Mononuclear cell (primary cell): ENCODE measurements around the gene STAP1. TPM values are rescaled to one million over a fixed set of nuclear protein-coding genes. Genes with fewer than 3 reads are reported as not detected.

Source experiments
- H3K27me3 ChIP-seq: 2 replicates; pipeline ENCODE4 v1.6.0; 2011; ENCODE audit warnings: low read length, control low read depth; ENCODE audit not compliant: insufficient read depth
- H3K4me1 ChIP-seq: 2 replicates; pipeline ENCODE4 v1.5.1; 2011; ENCODE audit warnings: mild to moderate bottlenecking, low read length, control low read depth; ENCODE audit not compliant: insufficient read depth
- H3K4me3 ChIP-seq: 2 replicates; pipeline ENCODE4 v1.5.1; 2011; ENCODE audit warnings: mild to moderate bottlenecking, low read length, moderate library complexity
- H3K9me3 ChIP-seq: 2 replicates; pipeline ENCODE4 v1.5.1; 2011; ENCODE audit warnings: low read depth, mild to moderate bottlenecking, control low read depth, low read length
- total RNA-seq: library from RNA; depleted of rRNA; stranded (reverse); fragments of >200 nt; gene quantifications from one replicate; pipeline ENCODE4 v1.2.3, GENCODE V29; 2012

The STAP1 gene
- total RNA-seq, 1 donor = 13.0 TPM

DNA sequence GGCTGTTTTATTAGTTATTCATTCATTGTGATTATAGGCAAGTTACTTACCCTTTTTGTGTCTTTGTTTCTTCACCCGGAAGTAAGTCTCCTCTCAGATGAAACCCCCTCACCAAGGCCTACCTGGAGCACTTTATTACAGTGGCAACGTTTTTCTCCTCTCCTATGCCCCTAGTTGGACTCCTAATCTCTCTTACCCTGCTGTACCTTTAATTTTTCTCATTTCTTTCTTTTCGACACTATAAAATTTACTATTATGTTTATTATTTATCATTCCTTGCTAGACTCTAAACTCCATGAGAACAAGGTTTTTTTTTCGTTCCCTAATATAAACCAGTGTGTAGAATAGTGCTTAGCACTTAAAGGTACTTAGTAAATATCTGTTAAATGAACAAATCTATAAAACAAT lies 17.5 kb downstream of the STAP1 start:
- Histone ChIP-seq H3K4me3 (no peak overlapping the region), H3K4me1 (peaks cover 19% of the 10 kb centered on the region), H3K27me3 (no peaks in the 10 kb centered on the region), H3K9me3 (no peaks in the 10 kb centered on the region)

DNA sequence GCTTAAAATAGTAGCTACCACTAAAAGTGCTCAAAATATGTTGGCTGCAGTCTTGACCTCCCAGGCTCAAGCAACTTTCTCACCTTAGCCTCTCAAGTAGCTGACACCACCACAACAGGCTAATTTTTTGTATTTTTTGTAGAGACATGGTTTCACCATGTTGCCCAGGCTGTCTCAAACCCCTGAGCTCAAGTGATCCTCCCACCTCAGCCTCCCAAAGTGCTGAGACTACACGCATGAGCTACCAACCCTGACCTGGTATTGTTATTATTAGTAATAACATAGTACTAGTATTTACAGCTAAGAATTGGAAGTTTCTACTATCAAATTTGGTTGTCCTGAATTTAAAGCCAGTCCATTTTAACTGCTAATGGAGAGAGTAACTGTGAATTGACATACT lies 18.0 kb downstream of the STAP1 start:
- Histone ChIP-seq H3K9me3 (no peaks in the 10 kb centered on the region), H3K4me3 (no peak overlapping the region), H3K27me3 (no peaks in the 10 kb centered on the region), H3K4me1 (peaks cover 24% of the 10 kb centered on the region)

- H3K4me1 ChIP-seq = peaks cover 22% of the 10 kb centered on the region
- no peaks in the 10 kb centered on the region for H3K9me3 ChIP-seq
- H3K4me3 ChIP-seq = no peak overlapping the region
Observed at GRCh38 chr4:67580577-67580976, 22.1 kb downstream of the STAP1 start.

DNA sequence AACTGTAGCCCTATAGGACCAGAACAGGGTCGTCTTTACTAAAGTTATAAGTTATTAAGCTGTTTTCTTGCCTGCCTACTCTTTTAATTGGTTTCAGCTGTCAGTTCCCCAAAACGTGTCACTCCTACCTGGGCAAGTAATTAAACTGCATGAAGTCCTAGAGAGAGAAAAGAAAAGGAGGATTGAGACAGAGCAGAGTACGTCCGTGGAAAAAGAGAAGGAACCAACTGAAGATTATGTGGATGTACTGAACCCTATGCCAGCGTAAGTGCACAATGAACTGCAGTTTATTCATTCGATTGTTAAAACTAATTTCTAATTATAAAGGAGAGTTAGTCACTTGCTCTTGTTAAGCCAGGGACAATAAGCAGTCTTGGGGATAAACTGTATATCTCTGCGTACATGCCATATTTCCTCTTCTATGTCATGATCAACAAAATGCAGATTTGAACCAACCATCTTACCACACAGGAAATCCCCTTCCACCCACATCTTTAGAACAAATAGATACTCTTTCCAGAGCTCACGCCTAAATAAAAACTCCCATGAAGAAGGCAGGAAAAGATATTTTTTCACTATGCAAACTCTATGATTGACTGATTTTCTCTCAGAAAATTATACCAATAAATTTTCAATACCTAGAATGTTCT lies 22.8 kb downstream of the STAP1 start:
- H3K4me1 ChIP-seq = peaks cover 17% of the 10 kb centered on the region
- H3K9me3 ChIP-seq = no peaks in the 10 kb centered on the region
- H3K4me3 ChIP-seq = no peak overlapping the region
- no peaks in the 10 kb centered on the region for H3K27me3 ChIP-seq

More at GRCh38 chr4:67580577-67580976, 22.1 kb downstream of the STAP1 start:
- no peaks in the 10 kb centered on the region for H3K27me3 ChIP-seq

GRCh38 chr4:67581913-67582312 lies 23.4 kb downstream of the STAP1 start:
- Histone ChIP-seq H3K4me3 (no peak overlapping the region), H3K4me1 (peaks cover 14% of the 10 kb centered on the region)

GRCh38 chr4:67584496-67584895 lies 26.0 kb downstream of the STAP1 start:
- no peaks in the 10 kb centered on the region for H3K27me3 ChIP-seq
- H3K4me3 ChIP-seq = no peak overlapping the region
- H3K9me3 ChIP-seq = no peaks in the 10 kb centered on the region
- peaks cover 14% of the 10 kb centered on the region for H3K4me1 ChIP-seq

More at GRCh38 chr4:67581913-67582312, 23.4 kb downstream of the STAP1 start:
- no peaks in the 10 kb centered on the region for H3K9me3 ChIP-seq
- H3K27me3 ChIP-seq = no peaks in the 10 kb centered on the region

GRCh38 chr4:67587156-67587555 lies 28.6 kb downstream of the STAP1 start:
- Histone ChIP-seq H3K9me3 (no peaks in the 10 kb centered on the region), H3K4me1 (peaks cover 3% of the 10 kb centered on the region), H3K4me3 (no peak overlapping the region)

GRCh38 chr4:67593741-67594175 lies 35.2 kb downstream of the STAP1 start:
- Histone ChIP-seq H3K9me3 (no peaks in the 10 kb centered on the region), H3K4me3 (no peak overlapping the region), H3K27me3 (no peaks in the 10 kb centered on the region), H3K4me1 (no peaks in the 10 kb centered on the region)

More at GRCh38 chr4:67587156-67587555, 28.6 kb downstream of the STAP1 start:
- H3K27me3 ChIP-seq = no peaks in the 10 kb centered on the region

DNA sequence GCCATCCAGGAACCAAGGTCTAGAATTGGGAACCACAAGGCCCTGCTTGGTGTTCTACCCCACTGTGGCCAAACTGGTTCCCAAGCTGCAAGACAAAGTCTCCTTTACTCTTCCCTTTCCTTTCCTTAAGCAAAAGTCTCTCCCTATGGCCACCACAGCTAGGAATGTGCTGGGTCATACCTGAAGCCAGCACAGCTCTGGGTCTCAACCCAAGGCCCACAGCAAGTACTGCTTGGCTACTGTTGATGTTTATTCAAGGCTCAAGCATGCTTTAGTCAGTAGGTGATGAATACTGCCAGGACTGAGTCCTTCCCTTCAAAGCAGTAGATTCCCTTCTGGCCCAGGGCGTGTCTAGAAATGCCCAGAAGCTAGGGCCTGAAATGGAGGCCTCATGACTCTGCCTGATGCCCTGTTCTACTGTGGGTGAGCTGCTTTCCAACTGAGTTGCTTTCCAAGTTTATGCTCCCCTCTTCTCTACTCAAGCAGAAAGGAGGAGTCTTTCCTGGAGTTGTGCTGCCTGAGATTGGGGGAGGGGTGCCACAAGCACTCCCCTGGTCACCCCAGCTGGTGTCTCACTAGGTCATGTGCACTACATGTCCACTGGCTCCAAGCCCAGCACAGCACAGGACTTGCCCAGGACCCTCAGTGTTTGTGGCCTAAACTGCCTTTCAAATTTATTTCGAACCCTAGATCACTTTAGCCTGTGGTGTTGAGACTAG lies 44.9 kb downstream of the STAP1 start:
- Histone ChIP-seq H3K27me3 (no peaks in the 10 kb centered on the region), H3K9me3 (peaks cover 12% of the 10 kb centered on the region), H3K4me1 (no peaks in the 10 kb centered on the region), H3K4me3 (no peak overlapping the region)

GRCh38 chr4:67604029-67604381 lies 45.5 kb downstream of the STAP1 start:
- peaks cover 12% of the 10 kb centered on the region for H3K9me3 ChIP-seq
- H3K4me3 ChIP-seq = no peak overlapping the region
- no peaks in the 10 kb centered on the region for H3K4me1 ChIP-seq
- no peaks in the 10 kb centered on the region for H3K27me3 ChIP-seq

- H3K4me1 ChIP-seq = no peaks in the 10 kb centered on the region
- H3K9me3 ChIP-seq = peaks cover 12% of the 10 kb centered on the region
- H3K4me3 ChIP-seq = no peak overlapping the region
- H3K27me3 ChIP-seq = no peaks in the 10 kb centered on the region
Observed at GRCh38 chr4:67604749-67605148, 46.2 kb downstream of the STAP1 start.

GRCh38 chr4:67608027-67608426 lies 49.5 kb downstream of the STAP1 start:
- Histone ChIP-seq H3K9me3 (no peaks in the 10 kb centered on the region), H3K27me3 (no peaks in the 10 kb centered on the region), H3K4me3 (no peak overlapping the region), H3K4me1 (no peaks in the 10 kb centered on the region)

- Histone ChIP-seq H3K27me3 (no peaks in the 10 kb centered on the region), H3K4me1 (no peaks in the 10 kb centered on the region), H3K4me3 (no peak overlapping the region), H3K9me3 (no peaks in the 10 kb centered on the region)
Observed at GRCh38 chr4:67614186-67614585, 55.7 kb downstream of the STAP1 start.

DNA sequence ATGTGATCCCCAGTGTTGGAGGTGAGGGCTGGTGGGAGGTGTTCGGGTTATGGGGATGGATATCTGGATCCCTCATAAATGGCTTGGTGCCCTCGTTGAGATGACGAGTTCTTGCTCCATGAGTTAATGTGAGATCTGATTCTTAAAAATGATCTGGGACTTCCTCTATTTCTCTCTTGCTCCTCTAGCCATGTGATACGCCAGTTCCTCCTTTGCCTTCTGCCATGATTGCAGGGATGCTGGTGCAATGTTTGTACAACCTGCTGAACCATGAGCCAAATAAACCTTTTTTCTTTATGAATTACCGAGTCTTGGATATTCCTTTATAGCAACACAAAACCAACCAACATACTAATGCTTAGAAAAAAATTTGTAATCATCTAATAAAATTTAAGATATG lies 56.6 kb downstream of the STAP1 start:
- H3K4me3 ChIP-seq = no peak overlapping the region
- H3K4me1 ChIP-seq = no peaks in the 10 kb centered on the region
- no peaks in the 10 kb centered on the region for H3K9me3 ChIP-seq
- no peaks in the 10 kb centered on the region for H3K27me3 ChIP-seq

- no peaks in the 10 kb centered on the region for H3K4me1 ChIP-seq
- H3K9me3 ChIP-seq = no peaks in the 10 kb centered on the region
- no peaks in the 10 kb centered on the region for H3K27me3 ChIP-seq
- no peak overlapping the region for H3K4me3 ChIP-seq
Observed at GRCh38 chr4:67616478-67616877, 58.0 kb downstream of the STAP1 start.

- no peaks in the 10 kb centered on the region for H3K27me3 ChIP-seq
- H3K9me3 ChIP-seq = no peaks in the 10 kb centered on the region
- H3K4me3 ChIP-seq = no peak overlapping the region
- no peaks in the 10 kb centered on the region for H3K4me1 ChIP-seq
Observed at GRCh38 chr4:67624939-67625338, 66.4 kb downstream of the STAP1 start.
